ENCODE data around the gene SDCBP2. TPM values are rescaled to one million over a fixed set of nuclear protein-coding genes. Genes with fewer than 3 reads are reported as not detected.

SDCBP2 gene
- total and polyA plus RNA-seq, 11 donors, result 0.65 to 4.2 (median 2.1) TPM

DNA sequence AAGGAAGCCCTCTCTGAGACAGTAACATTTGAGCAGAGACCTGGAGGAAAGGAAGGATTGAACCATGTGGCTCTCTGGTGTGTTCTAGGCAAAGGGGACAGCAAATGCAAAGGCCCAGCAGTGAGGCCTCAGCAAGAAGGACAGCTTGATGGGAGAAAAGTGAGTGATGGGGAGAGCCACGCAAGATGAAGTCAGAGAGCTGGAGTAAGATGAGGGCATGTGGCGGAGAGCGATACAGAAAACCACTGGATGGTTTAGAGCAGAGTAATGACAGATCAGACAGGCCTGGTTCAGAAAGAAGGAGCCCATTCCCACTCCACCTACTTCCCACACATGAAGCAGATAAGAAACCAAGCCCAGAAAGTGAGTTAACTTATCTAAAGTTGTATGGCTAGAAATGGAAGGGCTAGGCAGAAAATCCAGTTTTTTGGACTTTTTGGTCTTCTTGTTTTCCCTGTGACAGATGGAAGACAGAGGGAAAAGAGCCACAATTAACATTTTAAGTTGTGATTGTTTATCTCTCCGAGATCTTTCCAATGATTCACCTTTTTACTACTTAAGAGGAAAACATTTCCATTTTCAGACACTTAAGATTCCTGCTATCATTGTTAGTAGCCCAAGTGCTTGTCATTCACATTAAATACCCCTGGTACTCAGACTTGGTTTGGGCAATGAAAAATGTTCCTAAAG is 63.6 kb downstream of the SDCBP2 start:
- ATAC-seq (no peak), DNase-seq (no peak)
- peaks cover 0 to 9% (median 0%) of the 10 kb centered on the region in 12 donors for H3K9me3 ChIP-seq
- peaks cover 0 to 17% (median 4%) of the 10 kb centered on the region in 9 donors for H3K27me3 ChIP-seq
- TF ChIP-seq POLR2A (IDR thresholded peaks at IDR 0.05), result no peak
- TF ChIP-seq, protein P1, sequence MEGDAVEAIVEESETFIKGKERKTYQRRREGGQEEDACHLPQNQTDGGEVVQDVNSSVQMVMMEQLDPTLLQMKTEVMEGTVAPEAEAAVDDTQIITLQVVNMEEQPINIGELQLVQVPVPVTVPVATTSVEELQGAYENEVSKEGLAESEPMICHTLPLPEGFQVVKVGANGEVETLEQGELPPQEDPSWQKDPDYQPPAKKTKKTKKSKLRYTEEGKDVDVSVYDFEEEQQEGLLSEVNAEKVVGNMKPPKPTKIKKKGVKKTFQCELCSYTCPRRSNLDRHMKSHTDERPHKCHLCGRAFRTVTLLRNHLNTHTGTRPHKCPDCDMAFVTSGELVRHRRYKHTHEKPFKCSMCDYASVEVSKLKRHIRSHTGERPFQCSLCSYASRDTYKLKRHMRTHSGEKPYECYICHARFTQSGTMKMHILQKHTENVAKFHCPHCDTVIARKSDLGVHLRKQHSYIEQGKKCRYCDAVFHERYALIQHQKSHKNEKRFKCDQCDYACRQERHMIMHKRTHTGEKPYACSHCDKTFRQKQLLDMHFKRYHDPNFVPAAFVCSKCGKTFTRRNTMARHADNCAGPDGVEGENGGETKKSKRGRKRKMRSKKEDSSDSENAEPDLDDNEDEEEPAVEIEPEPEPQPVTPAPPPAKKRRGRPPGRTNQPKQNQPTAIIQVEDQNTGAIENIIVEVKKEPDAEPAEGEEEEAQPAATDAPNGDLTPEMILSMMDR (IDR thresholded peaks at IDR 0.05), result no peak
- H3K36me3 ChIP-seq, result no peaks in the 10 kb centered on the region
- WGBS, 4 donors, result 94 to 97% (median 96%) methylated on average over 4 of the region's 4 CpGs
- H3K4me1 ChIP-seq, result peaks cover 0 to 28% (median 18%) of the 10 kb centered on the region in 12 donors
- H3K4me3 ChIP-seq, result peak overlapping the region in 10 of 12 donors; percentile 70 to 95 (median 87)
- intact Hi-C loops (cut with DNase I), result no loop called here
- peak overlapping the region in 7 of 12 donors; percentile 55 to 81 (median 72) for H3K27ac ChIP-seq

- TF ChIP-seq POLR2A (IDR thresholded peaks at IDR 0.05), result no peak
- TF ChIP-seq, protein P1 (IDR thresholded peaks at IDR 0.05), result no peak
Measured at GRCh38 chr20:1264727-1265126, 64.2 kb downstream of the SDCBP2 start.

DNA sequence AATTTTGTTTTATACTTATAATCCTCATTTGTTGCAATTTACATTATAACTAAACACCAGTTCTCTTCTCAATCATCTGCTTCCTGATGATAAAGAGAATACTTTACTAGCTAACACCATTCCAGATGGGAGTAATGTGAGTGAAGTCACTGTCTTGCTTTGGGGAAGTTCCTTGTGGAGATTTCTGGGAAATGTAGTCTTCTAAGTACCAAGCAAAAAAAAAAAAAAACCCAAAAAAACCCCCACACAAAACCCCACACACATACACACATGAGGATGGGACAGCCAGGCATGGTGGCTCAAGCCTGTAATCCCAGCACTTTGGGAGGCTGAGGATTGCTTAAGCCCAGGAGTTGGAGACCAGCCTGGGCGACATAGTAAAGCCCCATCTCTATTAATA is 65.1 kb downstream of the SDCBP2 start:
- no peaks in the 10 kb centered on the region for H3K36me3 ChIP-seq
- WGBS, 4 donors, result 73 to 89% (median 83%) methylated on average over 1 of the region's 1 CpG
- TF ChIP-seq POLR2A (IDR thresholded peaks at IDR 0.05), result no peak
- TF ChIP-seq, protein P1 (IDR thresholded peaks at IDR 0.05), result no peak

More at GRCh38 chr20:1264727-1265126, 64.2 kb downstream of the SDCBP2 start:
- Histone ChIP-seq H3K27ac (no peak overlapping the region), H3K9me3 (peaks cover 0 to 9% (median 0%) of the 10 kb centered on the region in 12 donors), H3K4me1 (peaks cover 0 to 28% (median 18%) of the 10 kb centered on the region in 12 donors), H3K36me3 (no peaks in the 10 kb centered on the region), H3K27me3 (peaks cover 0 to 19% (median 4%) of the 10 kb centered on the region in 9 donors), H3K4me3 (no peak overlapping the region)
- 70 to 95% (median 90%) methylated on average over 2 of the region's 2 CpGs for WGBS, 4 donors
- no peak for ATAC-seq
- DNase-seq, result no peak
- intact Hi-C loops (cut with DNase I), result no loop called here

More for the DNA sequence above, 65.1 kb downstream of the SDCBP2 start:
- intact Hi-C loops (cut with DNase I), result no loop called here
- H3K4me3 ChIP-seq, result no peak overlapping the region
- peaks cover 0 to 9% (median 0%) of the 10 kb centered on the region in 12 donors for H3K9me3 ChIP-seq
- ATAC-seq (no peak), DNase-seq (no peak)
- peaks cover 0 to 26% (median 17%) of the 10 kb centered on the region in 12 donors for H3K4me1 ChIP-seq
- H3K27ac ChIP-seq, result no peak overlapping the region
- H3K27me3 ChIP-seq, result peaks cover 0 to 19% (median 4%) of the 10 kb centered on the region in 9 donors

Other genes with a start within 250 kb of the SDCBP2 start
- gene PSMF1, start 210.5 kb downstream of the SDCBP2 start, total RNA-seq, result 100 to 1,000 TPM; 116 to 184 (median 141) TPM
- gene PSMF1, start 210.5 kb downstream of the SDCBP2 start, polyA plus RNA-seq, result 10 to 100 TPM; 24.6 to 88.2 TPM
- gene TMEM74B, start 144.2 kb downstream of the SDCBP2 start, total RNA-seq, result 1 to 10 TPM in 8 of 9 donors, under 1 TPM in 1; 0.69 to 5.6 (median 1.9) TPM
- gene TMEM74B, start 144.2 kb downstream of the SDCBP2 start, polyA plus RNA-seq, result 1 to 10 TPM in 1 of 2 donors, under 1 TPM in 1; 0.55 to 6.6 TPM
- under 1 TPM in 8 of 9 donors, not detected in 1; 0.25 to 0.47 (median 0.32) TPM for gene C20orf202, start 125.7 kb downstream of the SDCBP2 start, total RNA-seq
- gene C20orf202, start 125.7 kb downstream of the SDCBP2 start, polyA plus RNA-seq, result under 1 TPM; 0.21 to 0.46 TPM
- not detected for gene RAD21L1, start 103.1 kb downstream of the SDCBP2 start, total RNA-seq
- gene RAD21L1, start 103.1 kb downstream of the SDCBP2 start, polyA plus RNA-seq, result not detected
- gene SNPH, start 62.8 kb downstream of the SDCBP2 start, total RNA-seq, result 10 to 100 TPM in 7 of 9 donors, 1 to 10 TPM in 2; 6.5 to 17.4 (median 11.7) TPM
- gene SNPH, start 62.8 kb downstream of the SDCBP2 start, polyA plus RNA-seq, result 1 to 10 TPM; 4.3 to 5.8 TPM
- gene FKBP1A, start 63.9 kb upstream of the SDCBP2 start, total RNA-seq, result 100 to 1,000 TPM in 8 of 9 donors, 10 to 100 TPM in 1; 71.3 to 316 (median 144) TPM
- gene FKBP1A, start 63.9 kb upstream of the SDCBP2 start, polyA plus RNA-seq, result 100 to 1,000 TPM in 1 of 2 donors, 10 to 100 TPM in 1; 89.6 to 401 TPM
- gene NSFL1C, start 137.7 kb upstream of the SDCBP2 start, total RNA-seq, result 10 to 100 TPM; 27.9 to 66.6 (median 62.1) TPM
- 10 to 100 TPM; 30.6 to 55.8 TPM for gene NSFL1C, start 137.7 kb upstream of the SDCBP2 start, polyA plus RNA-seq
- 10 to 100 TPM in 1 of 9 donors, 1 to 10 TPM in 6, under 1 TPM in 2; 0.74 to 11.9 (median 2.4) TPM for gene SIRPB2, start 162.3 kb upstream of the SDCBP2 start, total RNA-seq
- gene SIRPB2, start 162.3 kb upstream of the SDCBP2 start, polyA plus RNA-seq, result 1 to 10 TPM; 1.5 to 2.1 TPM
- gene SIRPD, start 228.6 kb upstream of the SDCBP2 start, total RNA-seq, result 1 to 10 TPM in 1 of 9 donors, not detected in 8; 1.1 TPM
- gene SIRPD, start 228.6 kb upstream of the SDCBP2 start, polyA plus RNA-seq, result not detected

Data from heart left ventricle (tissue), 16 donors.